Measurements from ENCODE around the gene TLR9.
"Not testable (repeated sequence)": the region's sequence is repeated elsewhere in the genome, so short reads cannot be mapped to it uniquely, and the experiment has no call there.

Gene TLR9

GRCh38 chr3:52225452-52226228 is at the start of gene TLR9:
Gene TLR9 (minus strand): TSS chr3:52225645. CDS start chr3:52225529, 116 bp downstream.
- H3K4me3 ChIP-seq (ENCODE audit: low read depth, low read length), result peak within 1 kb of the TSS; percentile 46
- TF ChIP-seq CTCF (IDR thresholded peaks at IDR 0.05; ENCODE audit: borderline replicate concordance, insufficient read depth, low read depth, low read length), result no peak

GRCh38 chr3:52274781-52275180 is 49.3 kb upstream of the TLR9 start:
- H3K4me3 ChIP-seq (ENCODE audit: low read depth, low read length), result not testable (repeated sequence)

- TF ChIP-seq CTCF (IDR thresholded peaks at IDR 0.05; ENCODE audit: borderline replicate concordance, insufficient read depth, low read depth, low read length), result no peak
- no peak overlapping the region for H3K4me3 ChIP-seq (ENCODE audit: low read depth, low read length)
These were observed 47.4 kb upstream of the TLR9 start for GRCh38 chr3:52272831-52273230.

- not testable (repeated sequence) for H3K4me3 ChIP-seq (ENCODE audit: low read depth, low read length)
These were observed 46.7 kb upstream of the TLR9 start for GRCh38 chr3:52272172-52272571.

- TF ChIP-seq CTCF (IDR thresholded peaks at IDR 0.05; ENCODE audit: borderline replicate concordance, insufficient read depth, low read depth, low read length), result no peak
- H3K4me3 ChIP-seq (ENCODE audit: low read depth, low read length), result no peak overlapping the region
These were observed 44.9 kb upstream of the TLR9 start for GRCh38 chr3:52270252-52270754.

GRCh38 chr3:52269776-52270175 is 44.3 kb upstream of the TLR9 start:
- no peak overlapping the region for H3K4me3 ChIP-seq (ENCODE audit: low read depth, low read length)
- TF ChIP-seq CTCF (IDR thresholded peaks at IDR 0.05; ENCODE audit: borderline replicate concordance, insufficient read depth, low read depth, low read length), result no peak

GRCh38 chr3:52268036-52268435 is 42.6 kb upstream of the TLR9 start:
- no peak for TF ChIP-seq CTCF (IDR thresholded peaks at IDR 0.05; ENCODE audit: borderline replicate concordance, insufficient read depth, low read depth, low read length)
- H3K4me3 ChIP-seq (ENCODE audit: low read depth, low read length), result no peak overlapping the region

- TF ChIP-seq CTCF (IDR thresholded peaks at IDR 0.05; ENCODE audit: borderline replicate concordance, insufficient read depth, low read depth, low read length), result no peak
- H3K4me3 ChIP-seq (ENCODE audit: low read depth, low read length), result no peak overlapping the region
These were observed 39.9 kb upstream of the TLR9 start for GRCh38 chr3:52265387-52265786.

Measured in GM12875 (cell line).